HG02840 (cell line): ENCODE results near the gene OLFML2B.

Experiments used
- ATAC-seq: cut with Tn5 transposase; IDR thresholded peaks from one replicate; pipeline ENCODE4 v1.9.1; 2021; ENCODE audit warnings: mild to moderate bottlenecking, moderate library complexity, moderate number of reproducible peaks; ENCODE audit not compliant: unreplicated experiment, low FRiP score

OLFML2B gene

DNA sequence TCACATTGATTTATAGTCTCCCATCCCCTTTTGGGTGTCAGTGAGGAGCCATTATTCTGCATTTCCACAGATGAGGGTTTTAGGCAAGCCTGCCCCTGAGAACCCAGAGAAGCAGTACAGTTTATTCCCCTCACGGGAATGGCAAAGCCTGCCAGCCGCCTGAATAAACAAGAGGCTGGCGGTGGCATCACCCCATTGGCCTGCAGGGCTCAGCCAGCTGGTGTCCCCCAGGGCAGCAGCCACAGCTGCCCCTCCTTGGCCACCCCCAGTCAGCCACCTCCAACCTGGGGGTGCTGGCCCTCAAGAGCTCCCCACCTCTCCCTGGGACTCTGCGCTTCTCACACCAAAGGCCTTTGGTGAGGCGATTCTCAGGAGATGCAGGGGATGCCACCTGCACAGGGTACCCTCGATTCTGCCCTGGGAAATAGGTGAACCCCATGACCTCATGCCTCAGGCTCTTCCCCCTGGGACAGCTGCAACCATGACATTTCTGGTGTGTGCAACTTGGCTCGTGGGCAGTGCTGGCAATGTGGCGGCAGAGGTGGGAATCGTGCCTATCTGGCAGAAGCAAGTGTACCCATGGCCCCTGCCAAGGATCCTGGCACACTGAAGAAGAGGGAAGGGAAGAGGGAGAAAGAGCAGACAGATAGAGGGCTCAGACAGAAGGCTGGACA lies 14.0 kb downstream of the OLFML2B start:
- ATAC-seq, result no peak

DNA sequence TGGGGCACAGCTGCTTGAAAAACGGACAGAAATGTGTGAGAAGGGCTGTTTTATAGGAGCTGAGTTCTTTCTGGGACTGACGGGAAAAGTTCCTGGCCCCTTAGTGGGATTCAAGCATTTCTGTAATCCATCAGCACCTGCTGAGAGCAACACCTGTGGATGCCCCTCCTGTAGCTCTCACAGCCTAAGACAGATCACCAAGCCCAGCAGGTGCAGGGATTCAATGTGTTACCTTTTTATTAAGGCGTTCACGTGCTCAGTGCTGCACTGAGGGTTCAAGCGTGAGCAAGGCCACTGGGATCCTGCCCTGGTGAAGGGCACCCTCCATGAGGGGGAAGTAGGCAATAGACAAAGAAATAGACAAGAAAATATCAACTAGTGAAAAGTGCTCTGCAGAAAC lies 14.9 kb downstream of the OLFML2B start:
- ATAC-seq, result no peak

GRCh38 chr1:162007466-162007865 lies 16.2 kb downstream of the OLFML2B start:
- no peak for ATAC-seq

- ATAC-seq, result no peak
These were observed 17.6 kb downstream of the OLFML2B start for GRCh38 chr1:162006081-162006480.

DNA sequence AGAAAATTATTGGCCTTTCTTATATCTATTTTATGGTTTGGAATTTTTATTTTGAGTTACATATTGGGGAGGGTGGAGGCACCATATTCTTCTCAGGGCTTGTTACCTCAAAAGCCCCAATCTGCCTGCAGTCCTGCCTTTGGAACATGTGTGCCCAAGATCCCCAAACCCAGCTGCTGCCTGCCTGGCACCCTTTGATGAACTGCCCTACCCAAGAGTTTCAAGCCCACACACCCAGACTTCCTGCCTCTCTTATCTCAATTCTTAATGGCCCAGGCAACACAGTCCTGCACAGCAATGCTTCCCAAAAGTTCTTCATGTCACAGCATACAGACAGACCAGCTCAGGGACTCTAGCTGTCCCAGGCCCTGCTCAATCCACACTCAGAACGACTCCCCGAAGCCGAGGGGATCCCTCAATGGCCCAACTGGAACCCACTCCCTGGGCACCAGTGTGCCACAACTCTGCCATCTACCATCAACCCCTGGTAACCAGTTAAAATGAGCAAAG lies 19.2 kb downstream of the OLFML2B start:
- no peak for ATAC-seq

- no peak for ATAC-seq
These were observed 19.8 kb downstream of the OLFML2B start for GRCh38 chr1:162003830-162004215.

GRCh38 chr1:162003061-162003829 lies 20.4 kb downstream of the OLFML2B start:
- no peak for ATAC-seq

DNA sequence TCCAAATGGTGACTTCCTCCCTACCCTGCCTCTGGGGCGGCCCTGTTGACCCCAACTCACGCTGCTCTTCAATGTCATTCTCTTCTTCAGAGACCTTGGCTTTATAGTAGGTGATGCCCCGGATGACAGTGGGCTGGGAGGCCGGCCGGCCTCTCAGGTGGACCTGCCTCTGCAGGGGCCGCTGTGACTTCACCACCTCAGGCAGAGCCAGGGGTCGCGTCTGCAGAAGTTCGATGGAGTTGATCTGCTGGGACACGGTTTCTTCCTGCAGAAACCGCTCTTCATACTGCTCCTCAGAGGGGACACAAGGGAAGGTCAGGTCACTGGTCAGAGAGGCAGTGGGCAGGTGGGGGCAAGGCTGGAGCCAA lies 23.6 kb downstream of the OLFML2B start:
- no peak for ATAC-seq

GRCh38 chr1:161999301-162000052 lies 24.2 kb downstream of the OLFML2B start:
- ATAC-seq, result no peak

- ATAC-seq, result no peak
These were observed 24.9 kb downstream of the OLFML2B start for GRCh38 chr1:161998811-161999210.

- no peak for ATAC-seq
These were observed 26.5 kb downstream of the OLFML2B start for GRCh38 chr1:161997152-161997551.

GRCh38 chr1:161994175-161994668 lies 29.4 kb downstream of the OLFML2B start:
- ATAC-seq, result no peak

- no peak for ATAC-seq
These were observed 30.1 kb downstream of the OLFML2B start for GRCh38 chr1:161993576-161993975.

- ATAC-seq, result no peak
These were observed 33.9 kb downstream of the OLFML2B start for GRCh38 chr1:161989786-161990185.

GRCh38 chr1:161989108-161989507 lies 34.6 kb downstream of the OLFML2B start:
- ATAC-seq, result no peak

GRCh38 chr1:161988413-161988812 lies 35.3 kb downstream of the OLFML2B start:
- ATAC-seq, result no peak

- ATAC-seq, result no peak
These were observed 35.8 kb downstream of the OLFML2B start for GRCh38 chr1:161987872-161988271.

DNA sequence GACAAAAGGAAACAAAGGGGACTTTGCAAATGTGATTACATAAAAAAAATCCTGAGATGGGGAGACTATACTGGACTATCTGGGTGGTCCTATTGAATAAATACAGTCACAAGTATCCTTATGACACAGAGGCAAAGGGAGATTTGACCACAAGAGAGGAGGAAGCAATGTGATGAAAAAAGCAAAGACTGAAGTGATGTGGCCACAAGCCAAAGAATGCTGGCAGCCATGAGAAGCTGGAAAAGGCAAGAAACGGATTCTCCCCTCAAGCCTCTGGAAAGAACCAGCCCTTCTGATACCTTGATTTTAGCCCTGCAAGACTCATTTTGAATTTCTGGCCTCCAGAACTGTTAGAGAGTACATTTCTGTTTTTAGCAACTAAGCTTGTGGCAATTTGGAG lies 36.4 kb downstream of the OLFML2B start:
- no peak for ATAC-seq

- no peak for ATAC-seq
These were observed 37.3 kb downstream of the OLFML2B start for GRCh38 chr1:161986328-161986727.

- ATAC-seq, result no peak
These were observed 38.3 kb downstream of the OLFML2B start for GRCh38 chr1:161985301-161985822.

- no peak for ATAC-seq
These were observed 39.9 kb downstream of the OLFML2B start for GRCh38 chr1:161983725-161984124.
